Left lung (tissue), 10 donors: Measurements from ENCODE around the gene RPL31. TPM values are rescaled to one million over a fixed set of nuclear protein-coding genes. Genes with fewer than 3 reads are reported as not detected.

Experiments
- ATAC-seq: fragments of 200-7000 bp; cut with Tn5 transposase; one replicate; pipeline ENCODE4 v1.9.1; 2020; ENCODE audit warnings: moderate library complexity
- DNase-seq, 4 donors: peaks; one replicate each; pipeline ENCODE4 v3.0.0-alpha.2; 2013 to 2020
- H3K27ac ChIP-seq, 2 donors: fragments of 200-600 bp; sonication (generic) in 1 of 2; one replicate each; pipeline versions ENCODE4 v1.5.0 to v1.8.0; 2020 to 2021
- H3K27me3 ChIP-seq, 2 donors: fragments of 200-600 bp; sonication (generic) in 1 of 2; one replicate each; pipeline versions ENCODE4 v1.5.0 to v1.8.0; 2020 to 2021
- H3K36me3 ChIP-seq, 2 donors: fragments of 200-600 bp; sonication (generic) in 1 of 2; one replicate each; pipeline versions ENCODE4 v1.5.0 to v1.8.0; 2020 to 2021
- H3K4me1 ChIP-seq, 2 donors: fragments of 200-600 bp; one replicate each; pipeline ENCODE4 v1.8.0; 2021
- H3K4me3 ChIP-seq, 2 donors: fragments of 200-600 bp; sonication (generic) in 1 of 2; one replicate each; pipeline versions ENCODE4 v1.5.0 to v1.8.0; 2020 to 2021; ENCODE audit warnings: mild to moderate bottlenecking in 1 of 2
- H3K9me3 ChIP-seq, 2 donors: fragments of 200-600 bp; sonication (generic) in 1 of 2; one replicate each; pipeline versions ENCODE4 v1.5.0 to v1.8.0; 2020 to 2021
- CTCF ChIP-seq, 2 donors: fragments of 200-600 bp; sonication (generic) in 1 of 2; IDR thresholded peaks; one replicate each; pipeline versions ENCODE4 v1.5.0 to v1.8.0; 2021; ENCODE audit warnings: antibody characterized with exemption in 2 of 2
- intact Hi-C, 2 donors: fragments of 100-400 bp; cut with DNase I; formaldehyde crosslinking; loops; one replicate each; pipeline versions ENCODE4 v1.11.2 to v1.14.2; 2022
- polyA plus RNA-seq, 6 donors: library from polyadenylated mRNA; unstranded; fragments of 120-200 nt; gene quantifications; one replicate each; pipeline ENCODE4 v1.2.1, GENCODE V29; 2013; ENCODE audit not compliant: insufficient read length in 6 of 6
- total RNA-seq, 2 donors: library from RNA; stranded (reverse); fragmentation: NEBNext Ultra II Directional; extraction: Animal tissue kit (Norgen Biotek cat#: 25700); gene quantifications; one replicate each; pipeline ENCODE4 v1.2.1, GENCODE V29; 2021
- donor health status: DM: no; HTN: yes; CAD: no.
- donor health status: DM: no; HTN: no; CAD: no.

Gene RPL31
- total and polyA plus RNA-seq, 8 donors, result 865 to 3,696 (median 3,172) TPM

- Histone ChIP-seq H3K27me3 (no peaks in the 10 kb centered on the region), H3K27ac (no peak overlapping the region), H3K4me3 (no peak overlapping the region), H3K36me3 (no peaks in the 10 kb centered on the region), H3K9me3 (no peaks in the 10 kb centered on the region), H3K4me1 (peaks cover 0 to 3% of the 10 kb centered on the region in 2 donors)
- intact Hi-C loops, result no loop called here
- TF ChIP-seq CTCF (IDR thresholded peaks at IDR 0.05), result no peak
- DNase-seq (no peak), ATAC-seq (no peak)
These were observed 37.4 kb upstream of the RPL31 start for GRCh38 chr2:100964681-100965169.

- Histone ChIP-seq H3K36me3 (no peaks in the 10 kb centered on the region), H3K27ac (no peak overlapping the region), H3K27me3 (no peaks in the 10 kb centered on the region), H3K4me3 (no peak overlapping the region), H3K4me1 (no peaks in the 10 kb centered on the region), H3K9me3 (no peaks in the 10 kb centered on the region)
- DNase-seq (no peak), ATAC-seq (no peak)
- no peak for TF ChIP-seq CTCF (IDR thresholded peaks at IDR 0.05)
- intact Hi-C loops, result no loop called here
These were observed 36.5 kb upstream of the RPL31 start for GRCh38 chr2:100965596-100965995.

- intact Hi-C loops, result no loop called here
- ATAC-seq, result no peak
- Histone ChIP-seq H3K4me3 (no peak overlapping the region), H3K9me3 (no peaks in the 10 kb centered on the region), H3K36me3 (peaks cover 0 to 7% of the 10 kb centered on the region in 2 donors), H3K4me1 (no peaks in the 10 kb centered on the region), H3K27ac (no peak overlapping the region), H3K27me3 (no peaks in the 10 kb centered on the region)
- no peak for TF ChIP-seq CTCF (IDR thresholded peaks at IDR 0.05)
- DNase-seq, result no peak
These were observed 34.4 kb upstream of the RPL31 start for GRCh38 chr2:100967716-100968115.

DNA sequence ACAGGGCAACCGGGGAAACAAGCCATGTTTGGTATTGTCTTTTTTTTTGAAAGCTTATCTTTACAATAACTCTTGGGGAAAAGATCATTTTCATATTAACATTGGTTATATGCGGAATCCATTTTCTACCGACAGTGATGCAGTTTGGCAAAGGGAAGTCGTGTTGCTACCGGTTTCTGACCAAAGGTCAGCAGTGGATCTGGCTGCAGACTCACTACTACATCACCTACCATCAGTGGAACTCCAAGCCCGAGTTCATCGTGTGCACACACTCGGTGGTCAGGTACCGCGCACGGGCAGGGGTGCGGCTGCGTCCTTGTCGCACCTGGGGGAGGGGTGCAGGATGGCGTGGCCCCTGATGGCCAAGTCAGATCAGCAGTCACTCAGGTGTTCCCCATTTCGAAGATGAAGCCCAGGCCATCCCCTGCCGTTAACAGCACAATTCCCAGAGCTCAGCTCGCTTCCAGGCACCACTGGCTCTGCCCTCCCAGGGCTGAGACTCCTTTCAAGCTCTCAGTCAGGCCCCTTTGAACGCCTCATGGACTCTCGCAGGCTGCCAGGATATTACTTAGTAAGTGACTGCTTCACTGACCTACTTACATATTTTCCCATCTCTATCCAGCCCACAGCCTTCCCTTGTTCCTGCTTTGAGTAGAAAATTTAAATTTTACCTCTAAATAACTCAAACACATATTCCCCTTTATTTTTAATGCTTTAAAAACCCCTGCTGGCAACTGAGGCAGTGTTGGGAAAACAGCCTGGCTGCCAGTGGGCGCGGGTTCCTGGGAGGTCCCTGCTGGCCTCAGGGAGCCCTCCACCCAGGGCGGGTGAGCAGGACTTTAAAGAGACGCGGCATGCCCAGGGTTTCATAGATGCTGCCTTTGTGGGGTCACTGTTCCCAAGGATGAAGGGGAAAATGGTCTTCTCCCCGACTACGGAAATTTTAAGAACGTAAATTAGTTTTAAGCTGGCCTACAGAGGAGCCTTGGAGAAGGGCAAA, 33.6 kb upstream of the RPL31 start:
- Histone ChIP-seq H3K4me1 (no peaks in the 10 kb centered on the region), H3K36me3 (peaks cover 0 to 7% of the 10 kb centered on the region in 2 donors), H3K4me3 (no peak overlapping the region), H3K27me3 (no peaks in the 10 kb centered on the region), H3K27ac (no peak overlapping the region), H3K9me3 (no peaks in the 10 kb centered on the region)
- no peak for ATAC-seq
- intact Hi-C loops, result no loop called here
- DNase-seq, result no peak
- TF ChIP-seq CTCF (IDR thresholded peaks at IDR 0.05), result no peak

DNA sequence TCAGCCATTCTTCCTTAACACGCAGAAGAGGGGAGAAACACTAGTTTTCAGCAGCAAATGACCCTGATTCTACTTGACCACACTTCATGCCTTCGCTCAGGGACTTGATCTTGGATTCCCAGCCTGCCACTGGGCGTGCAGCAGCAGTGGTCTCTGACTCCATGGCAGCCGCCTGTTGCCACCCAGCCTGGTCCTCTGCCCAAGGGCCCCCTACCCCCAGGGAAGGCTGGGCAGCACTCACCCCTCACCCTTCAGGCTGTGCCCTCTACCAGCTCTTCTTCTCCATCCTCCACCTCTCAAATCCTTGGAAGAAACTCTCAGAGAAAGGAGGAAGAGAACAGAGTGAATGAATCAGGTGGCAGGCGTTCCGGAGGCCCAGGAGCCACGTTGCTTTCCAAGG, 32.1 kb upstream of the RPL31 start:
- intact Hi-C loops, result no loop called here
- DNase-seq (peak in 1 of 4 donors; percentile 65), ATAC-seq (no peak)
- Histone ChIP-seq H3K9me3 (no peaks in the 10 kb centered on the region), H3K4me3 (no peak overlapping the region), H3K36me3 (peaks cover 0 to 15% of the 10 kb centered on the region in 2 donors), H3K27ac (no peak overlapping the region), H3K27me3 (no peaks in the 10 kb centered on the region), H3K4me1 (no peaks in the 10 kb centered on the region)
- TF ChIP-seq CTCF (IDR thresholded peaks at IDR 0.05), result no peak
